Measurements from ENCODE around the gene ZCCHC14. TPM values are rescaled to one million over a fixed set of nuclear protein-coding genes. Genes with fewer than 3 reads are reported as not detected.
"Not testable (repeated sequence)": the region's sequence is repeated elsewhere in the genome, so short reads cannot be mapped to it uniquely, and the experiment has no call there.

Gene ZCCHC14
- total RNA-seq, 1 experiment from 2014 or later = 45.4 TPM

DNA sequence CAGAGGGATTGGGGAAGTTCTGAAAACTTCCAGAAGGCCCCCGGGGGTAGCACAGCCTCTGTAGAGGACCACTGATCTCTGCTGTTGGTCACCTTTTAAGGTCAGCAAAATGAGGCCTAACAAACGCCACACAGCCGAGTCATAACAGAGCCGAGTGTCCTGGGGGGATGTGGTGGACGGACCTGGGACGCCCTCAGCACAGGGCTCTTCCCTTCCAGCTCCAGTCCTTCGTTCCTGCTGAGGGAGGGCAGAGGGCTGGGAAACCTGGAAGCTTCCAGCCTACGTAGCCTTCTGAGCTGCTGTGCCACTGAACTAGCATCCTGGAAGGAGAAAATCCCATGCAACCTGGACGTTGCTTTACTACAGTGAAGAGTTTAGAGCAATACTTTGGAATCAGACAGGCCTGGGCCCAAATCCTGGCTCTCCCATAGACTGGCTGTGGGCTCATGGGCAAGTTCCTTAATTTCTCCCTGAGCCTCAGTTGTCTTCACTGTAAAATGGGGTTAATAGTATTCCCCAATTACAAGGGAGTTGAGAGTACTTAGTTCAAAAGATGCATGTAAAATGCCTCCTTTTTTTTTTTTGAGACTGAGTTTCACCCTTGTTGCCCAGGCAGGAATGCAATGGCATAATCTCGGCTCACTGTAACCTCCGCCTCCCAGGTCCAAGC lies 34.4 kb upstream of the ZCCHC14 start:
- CTCF ChIA-PET = no interaction called here
- Mint-ChIP-seq H3K9me3 (ENCODE audit: low read depth, unreplicated experiment) (no peaks in the 10 kb centered on the region), H3K4me3 (ENCODE audit: low read depth, unreplicated experiment) (no peak overlapping the region), H3K27me3 (ENCODE audit: unreplicated experiment) (peaks cover 78% of the 10 kb centered on the region), H3K36me3 (ENCODE audit: insufficient read depth, unreplicated experiment) (no peaks in the 10 kb centered on the region), H3K27ac (ENCODE audit: unreplicated experiment) (no peak overlapping the region), H3K4me1 (ENCODE audit: low read depth, unreplicated experiment) (no peaks in the 10 kb centered on the region)
- no peak for DNase-seq
- intact Hi-C loops (cut with micrococcal nuclease; ENCODE audit: unreplicated experiment) = no loop called here
- no peak for TF ChIP-seq CTCF (IDR thresholded peaks at IDR 0.05; ENCODE audit: unreplicated experiment)
- no TSS peak for BruUV-seq (replicated peaks)

DNA sequence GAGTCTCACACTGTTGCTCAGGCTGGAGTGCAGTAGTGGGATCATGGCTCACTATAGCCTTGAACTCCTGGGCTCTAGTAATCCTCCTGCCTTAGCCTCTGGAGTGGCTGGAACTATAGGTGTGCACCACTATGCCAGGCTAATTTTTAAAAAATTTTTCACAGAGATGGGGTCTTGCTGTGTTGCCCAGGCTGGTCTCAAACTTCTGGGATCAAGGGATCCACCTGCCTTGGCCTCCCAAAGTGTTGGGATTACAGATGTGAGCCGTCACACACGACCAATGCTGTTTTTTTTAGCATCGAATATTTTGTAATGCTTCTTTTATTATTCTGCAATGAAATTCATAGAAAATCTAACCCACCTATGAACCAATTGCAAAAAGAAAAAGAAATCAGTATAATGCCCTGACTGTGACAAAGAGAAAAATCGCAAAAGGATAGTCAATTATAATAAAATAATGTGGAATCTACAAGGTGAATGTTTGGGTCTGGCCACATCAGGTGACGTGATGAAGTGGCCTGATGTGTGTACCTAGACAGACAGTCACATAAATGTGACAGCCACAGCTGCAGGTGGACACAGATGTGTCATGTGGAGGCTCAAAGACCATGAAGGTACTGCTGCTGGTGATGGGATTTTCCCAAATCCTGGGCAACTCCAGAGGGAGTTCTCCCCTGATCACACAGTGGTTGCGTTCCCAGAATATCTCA lies 33.6 kb upstream of the ZCCHC14 start:
- Mint-ChIP-seq H3K4me1 (ENCODE audit: low read depth, unreplicated experiment) (no peaks in the 10 kb centered on the region), H3K27ac (ENCODE audit: unreplicated experiment) (no peak overlapping the region), H3K27me3 (ENCODE audit: unreplicated experiment) (peaks cover 78% of the 10 kb centered on the region), H3K36me3 (ENCODE audit: insufficient read depth, unreplicated experiment) (no peaks in the 10 kb centered on the region), H3K4me3 (ENCODE audit: low read depth, unreplicated experiment) (no peak overlapping the region), H3K9me3 (ENCODE audit: low read depth, unreplicated experiment) (no peaks in the 10 kb centered on the region)
- no peak for TF ChIP-seq CTCF (IDR thresholded peaks at IDR 0.05; ENCODE audit: unreplicated experiment)
- no TSS peak for BruUV-seq (replicated peaks)
- DNase-seq = no peak
- intact Hi-C loops (cut with micrococcal nuclease; ENCODE audit: unreplicated experiment) = no loop called here
- CTCF ChIA-PET = no interaction called here

GRCh38 chr16:87525352-87525751 lies 32.5 kb upstream of the ZCCHC14 start:
- DNase-seq = no peak
- Mint-ChIP-seq H3K27ac (ENCODE audit: unreplicated experiment) (no peak overlapping the region), H3K4me3 (ENCODE audit: low read depth, unreplicated experiment) (no peak overlapping the region), H3K4me1 (ENCODE audit: low read depth, unreplicated experiment) (no peaks in the 10 kb centered on the region), H3K9me3 (ENCODE audit: low read depth, unreplicated experiment) (no peaks in the 10 kb centered on the region), H3K27me3 (ENCODE audit: unreplicated experiment) (peaks cover 78% of the 10 kb centered on the region), H3K36me3 (ENCODE audit: insufficient read depth, unreplicated experiment) (no peaks in the 10 kb centered on the region)
- TF ChIP-seq CTCF (IDR thresholded peaks at IDR 0.05; ENCODE audit: unreplicated experiment) = no peak
- BruUV-seq (replicated peaks) = no TSS peak
- intact Hi-C loops (cut with micrococcal nuclease; ENCODE audit: unreplicated experiment) = no loop called here
- CTCF ChIA-PET = interaction anchor here (0.6 kb wide), 1 partner anchor 43 kb away, joined by 3 read pairs; no protein-coding TSS in a partner anchor

DNA sequence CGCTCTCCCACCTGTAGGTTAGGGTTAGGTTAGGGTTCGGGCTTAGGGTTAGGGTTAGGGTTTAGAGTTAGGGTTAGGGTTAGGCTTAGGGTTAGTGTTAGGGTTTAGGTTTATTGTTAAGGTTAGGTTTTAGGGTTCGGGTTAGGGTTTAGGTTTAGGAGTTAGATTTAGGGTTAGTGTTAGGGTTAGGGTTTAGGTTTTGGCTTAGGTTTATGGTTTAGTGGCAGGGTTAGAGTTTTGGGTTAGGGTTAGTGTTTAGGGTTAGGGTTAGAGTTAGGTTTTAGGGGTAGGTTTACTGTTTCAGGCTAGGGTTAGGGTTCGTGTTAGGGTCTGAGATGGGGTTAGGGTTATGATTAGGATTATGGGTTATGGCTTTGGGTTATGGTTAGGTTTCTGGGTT lies 31.6 kb upstream of the ZCCHC14 start:
- no peak for DNase-seq
- TF ChIP-seq CTCF (IDR thresholded peaks at IDR 0.05; ENCODE audit: unreplicated experiment) = no peak
- no peak overlapping the region for H3K27ac Mint-ChIP-seq (ENCODE audit: unreplicated experiment)
- no peaks in the 10 kb centered on the region for H3K36me3 Mint-ChIP-seq (ENCODE audit: insufficient read depth, unreplicated experiment)
- no peaks in the 10 kb centered on the region for H3K9me3 Mint-ChIP-seq (ENCODE audit: low read depth, unreplicated experiment)
- no peak overlapping the region for H3K4me3 Mint-ChIP-seq (ENCODE audit: low read depth, unreplicated experiment)
- intact Hi-C loops (cut with micrococcal nuclease; ENCODE audit: unreplicated experiment) = no loop called here
- peaks cover 78% of the 10 kb centered on the region for H3K27me3 Mint-ChIP-seq (ENCODE audit: unreplicated experiment)
- CTCF ChIA-PET = no interaction called here
- no peaks in the 10 kb centered on the region for H3K4me1 Mint-ChIP-seq (ENCODE audit: low read depth, unreplicated experiment)
- no TSS peak for BruUV-seq (replicated peaks)

GRCh38 chr16:87523605-87524004 lies 30.8 kb upstream of the ZCCHC14 start:
- H3K27ac Mint-ChIP-seq (ENCODE audit: unreplicated experiment); H3K4me3 Mint-ChIP-seq (ENCODE audit: low read depth, unreplicated experiment); DNase-seq; intact Hi-C loops (cut with micrococcal nuclease; ENCODE audit: unreplicated experiment); H3K36me3 Mint-ChIP-seq (ENCODE audit: insufficient read depth, unreplicated experiment); H3K9me3 Mint-ChIP-seq (ENCODE audit: low read depth, unreplicated experiment); H3K4me1 Mint-ChIP-seq (ENCODE audit: low read depth, unreplicated experiment); BruUV-seq (replicated peaks); CTCF ChIA-PET: not testable (repeated sequence)
- H3K27me3 Mint-ChIP-seq (ENCODE audit: unreplicated experiment) = peaks cover 78% of the 10 kb centered on the region

DNA sequence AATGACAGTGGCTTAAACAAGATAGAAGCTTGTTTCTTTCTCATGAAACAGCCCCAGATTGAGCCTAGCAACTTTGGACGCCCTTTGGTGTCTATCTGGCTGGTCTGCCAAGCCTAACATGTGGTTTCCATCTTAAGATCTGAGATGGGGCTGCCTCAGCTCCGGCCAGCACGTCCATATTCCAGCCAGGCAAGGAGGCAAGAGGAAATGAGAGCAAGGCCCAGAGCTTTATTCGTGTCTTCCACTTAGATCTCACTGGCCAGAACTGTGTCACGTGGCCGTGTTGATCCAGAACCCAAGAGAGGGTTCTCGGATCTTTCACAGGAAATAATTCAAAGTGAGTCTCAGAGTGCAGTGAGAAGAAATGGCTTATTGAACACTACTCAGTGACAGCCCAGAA lies 28.9 kb upstream of the ZCCHC14 start:
- peaks cover 88% of the 10 kb centered on the region for H3K27me3 Mint-ChIP-seq (ENCODE audit: unreplicated experiment)
- H3K9me3 Mint-ChIP-seq (ENCODE audit: low read depth, unreplicated experiment); DNase-seq; intact Hi-C loops (cut with micrococcal nuclease; ENCODE audit: unreplicated experiment); H3K4me3 Mint-ChIP-seq (ENCODE audit: low read depth, unreplicated experiment); H3K4me1 Mint-ChIP-seq (ENCODE audit: low read depth, unreplicated experiment); H3K36me3 Mint-ChIP-seq (ENCODE audit: insufficient read depth, unreplicated experiment); BruUV-seq (replicated peaks); H3K27ac Mint-ChIP-seq (ENCODE audit: unreplicated experiment): not testable (repeated sequence)
- CTCF ChIA-PET = interaction anchor here (0.6 kb wide), 1 partner anchor 225 kb away, joined by 3 read pairs; no protein-coding TSS in a partner anchor

- H3K4me1 Mint-ChIP-seq (ENCODE audit: low read depth, unreplicated experiment); H3K4me3 Mint-ChIP-seq (ENCODE audit: low read depth, unreplicated experiment); H3K27ac Mint-ChIP-seq (ENCODE audit: unreplicated experiment); intact Hi-C loops (cut with micrococcal nuclease; ENCODE audit: unreplicated experiment); H3K36me3 Mint-ChIP-seq (ENCODE audit: insufficient read depth, unreplicated experiment); CTCF ChIA-PET; BruUV-seq (replicated peaks); H3K9me3 Mint-ChIP-seq (ENCODE audit: low read depth, unreplicated experiment); DNase-seq: not testable (repeated sequence)
- H3K27me3 Mint-ChIP-seq (ENCODE audit: unreplicated experiment) = peaks cover 74% of the 10 kb centered on the region
Measured at GRCh38 chr16:87519170-87519569, 26.3 kb upstream of the ZCCHC14 start.

All from Calu3 (cell line).